MCF 10A (cell line): ENCODE data around the gene CYP1B1. TPM values are rescaled to one million over a fixed set of nuclear protein-coding genes. Genes with fewer than 3 reads are reported as not detected.

ENCODE experiments used
- BruUV-seq: library from RNA; stranded (reverse); fragments of 400-500 nt; replicated peaks from 2 replicates; lab custom pipeline; 2021; lab: Mats Ljungman, UMichigan
- CTCF ChIA-PET: fragments of 300-600 bp; sonication (Branson Sonifier 250); formaldehyde crosslinking; extraction: SDS; loops from one replicate; lab custom pipeline; 2021; ENCODE audit warnings: antibody characterized with exemption, inconsistent platforms; lab: Yijun Ruan, JAX
- POLR2A ChIA-PET: fragments of 300-600, 350-650 bp; sonication (Branson Sonifier 250); formaldehyde crosslinking; extraction: SDS; loops from one replicate; lab custom pipeline; 2020; ENCODE audit warnings: antibody characterized with exemption, inconsistent platforms; lab: Yijun Ruan, JAX
- DNase-seq: peaks from one replicate; pipeline ENCODE4 v3.0.0-alpha.2; 2018; ENCODE audit not compliant: unreplicated experiment
- H3K27ac Mint-ChIP-seq: one replicate; pipeline ENCODE4 v1.8.0; 2022; ENCODE audit warnings: mild to moderate bottlenecking, low read depth, mixed read lengths; ENCODE audit not compliant: unreplicated experiment
- H3K27me3 Mint-ChIP-seq: one replicate; pipeline ENCODE4 v1.8.0; 2022; ENCODE audit warnings: mixed read lengths; ENCODE audit not compliant: insufficient read depth, unreplicated experiment
- H3K36me3 Mint-ChIP-seq: one replicate; pipeline ENCODE4 v1.8.0; 2022; ENCODE audit warnings: mild to moderate bottlenecking, moderate library complexity, mixed read lengths; ENCODE audit not compliant: insufficient read depth, unreplicated experiment
- H3K4me1 Mint-ChIP-seq: one replicate; pipeline ENCODE4 v1.8.0; 2022; ENCODE audit warnings: mixed read lengths; ENCODE audit not compliant: insufficient read depth, unreplicated experiment
- H3K4me3 Mint-ChIP-seq: one replicate; pipeline ENCODE4 v1.8.0; 2022; ENCODE audit warnings: mild to moderate bottlenecking, moderate library complexity, mixed read lengths; ENCODE audit not compliant: unreplicated experiment
- H3K9me3 Mint-ChIP-seq: one replicate; pipeline ENCODE4 v1.8.0; 2022; ENCODE audit warnings: mixed read lengths; ENCODE audit not compliant: unreplicated experiment
- intact Hi-C: fragments of 100-400 bp; cut with micrococcal nuclease; formaldehyde crosslinking; loops from 2 replicates; pipeline ENCODE4 v1.14.1; 2022
- total RNA-seq: library from RNA; stranded (reverse); gene quantifications from 2 replicates; pipeline ENCODE4 v1.2.3, GENCODE V29; 2022
- TF ChIP-seq, protein P1 (sequence below): fragments of 200-600 bp; IDR thresholded peaks from one replicate; pipeline ENCODE4 v1.8.0; 2022; ENCODE audit warnings: antibody characterized with exemption, mild to moderate bottlenecking; ENCODE audit not compliant: unreplicated experiment

The CYP1B1 gene
- total RNA-seq, 1 experiment from 2014 or later, result 37.2 TPM

- CTCF ChIA-PET, result interaction anchor here (0.7 to 1.4 kb wide), 5 partner anchors 12 to 334 kb away, joined by 3 to 5 read pairs (median 3); no protein-coding TSS in a partner anchor
- Mint-ChIP-seq H3K27ac (peak overlapping the region; percentile 90), H3K4me3 (peak overlapping the region; percentile 50)
Measured at GRCh38 chr2:38109732-38110181, 33.8 kb upstream of the CYP1B1 start.

GRCh38 chr2:38108907-38109731 is 33.2 kb upstream of the CYP1B1 start:
- H3K27ac Mint-ChIP-seq, result peak overlapping the region; percentile 90
- peaks cover 26% of the 10 kb centered on the region for H3K4me1 Mint-ChIP-seq
- intact Hi-C loops, result no loop called here

More at GRCh38 chr2:38109732-38110181, 33.8 kb upstream of the CYP1B1 start:
- TF ChIP-seq, protein P1, sequence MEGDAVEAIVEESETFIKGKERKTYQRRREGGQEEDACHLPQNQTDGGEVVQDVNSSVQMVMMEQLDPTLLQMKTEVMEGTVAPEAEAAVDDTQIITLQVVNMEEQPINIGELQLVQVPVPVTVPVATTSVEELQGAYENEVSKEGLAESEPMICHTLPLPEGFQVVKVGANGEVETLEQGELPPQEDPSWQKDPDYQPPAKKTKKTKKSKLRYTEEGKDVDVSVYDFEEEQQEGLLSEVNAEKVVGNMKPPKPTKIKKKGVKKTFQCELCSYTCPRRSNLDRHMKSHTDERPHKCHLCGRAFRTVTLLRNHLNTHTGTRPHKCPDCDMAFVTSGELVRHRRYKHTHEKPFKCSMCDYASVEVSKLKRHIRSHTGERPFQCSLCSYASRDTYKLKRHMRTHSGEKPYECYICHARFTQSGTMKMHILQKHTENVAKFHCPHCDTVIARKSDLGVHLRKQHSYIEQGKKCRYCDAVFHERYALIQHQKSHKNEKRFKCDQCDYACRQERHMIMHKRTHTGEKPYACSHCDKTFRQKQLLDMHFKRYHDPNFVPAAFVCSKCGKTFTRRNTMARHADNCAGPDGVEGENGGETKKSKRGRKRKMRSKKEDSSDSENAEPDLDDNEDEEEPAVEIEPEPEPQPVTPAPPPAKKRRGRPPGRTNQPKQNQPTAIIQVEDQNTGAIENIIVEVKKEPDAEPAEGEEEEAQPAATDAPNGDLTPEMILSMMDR, result no peak
- POLR2A ChIA-PET, result interaction anchor here (0.5 to 5.3 kb wide), 12 partner anchors 10 to 427 kb away, joined by 3 to 86 read pairs (median 5); partner anchors contain the start of gene CYP1B1
- intact Hi-C loops, result no loop called here
- H3K4me1 Mint-ChIP-seq, result peaks cover 26% of the 10 kb centered on the region
- H3K9me3 Mint-ChIP-seq, result peaks cover 5% of the 10 kb centered on the region
- H3K27me3 Mint-ChIP-seq, result no peaks in the 10 kb centered on the region
- DNase-seq, result peak; percentile 58
- H3K36me3 Mint-ChIP-seq, result peaks cover 22% of the 10 kb centered on the region
- no TSS peak for BruUV-seq

DNA sequence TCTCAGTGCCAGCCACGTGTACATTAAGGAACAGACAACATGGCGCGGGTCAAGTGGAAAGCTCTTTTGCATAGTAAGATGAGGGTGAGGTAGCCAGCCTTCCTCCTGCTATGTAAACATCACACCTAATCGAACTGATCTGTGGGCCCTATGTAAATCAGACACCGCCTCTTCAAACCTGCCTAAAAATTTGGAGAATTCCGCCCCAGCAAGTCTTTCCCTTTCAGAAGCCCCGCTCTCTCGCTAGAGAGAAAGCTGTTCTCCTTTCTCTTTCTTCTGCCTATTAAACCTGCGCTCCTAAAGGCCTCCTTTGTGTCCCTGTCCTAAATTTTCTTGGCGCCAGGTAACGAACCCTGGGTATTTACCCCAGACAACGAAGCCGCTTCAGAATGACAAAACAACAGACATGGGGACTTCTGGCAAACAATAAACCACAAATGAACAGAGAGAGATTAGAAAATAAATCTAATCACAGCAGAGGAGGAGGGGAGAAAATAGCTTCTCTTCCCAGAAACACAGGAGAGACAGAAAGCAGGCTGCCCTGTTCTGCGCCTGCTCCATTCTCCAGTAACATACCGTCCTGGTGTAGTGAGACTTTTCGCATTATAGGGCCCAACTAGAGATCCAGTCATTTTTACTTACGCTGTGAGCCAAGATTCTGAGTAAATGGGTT is 31.9 kb upstream of the CYP1B1 start:
- no peak overlapping the region for H3K27ac Mint-ChIP-seq
- ChIA-PET POLR2A (interaction anchor here (0.6 to 5.3 kb wide), 4 partner anchors 13 to 712 kb away, joined by 3 to 86 read pairs (median 12); no protein-coding TSS in a partner anchor), CTCF (interaction anchor here (0.5 to 2.5 kb wide), 6 partner anchors 15 to 429 kb away, joined by 3 to 8 read pairs (median 3); no protein-coding TSS in a partner anchor)
- H3K36me3 Mint-ChIP-seq, result peaks cover 22% of the 10 kb centered on the region
- H3K9me3 Mint-ChIP-seq, result peaks cover 7% of the 10 kb centered on the region
- intact Hi-C loops, result no loop called here
- DNase-seq, result no peak
- BruUV-seq, result no TSS peak
- H3K4me3 Mint-ChIP-seq, result no peak overlapping the region
- H3K27me3 Mint-ChIP-seq, result no peaks in the 10 kb centered on the region
- TF ChIP-seq, protein P1, result no peak
- H3K4me1 Mint-ChIP-seq, result peaks cover 26% of the 10 kb centered on the region

More at GRCh38 chr2:38108907-38109731, 33.2 kb upstream of the CYP1B1 start:
- ChIA-PET CTCF (interaction anchor here (1.2 to 1.4 kb wide), 4 partner anchors 11 to 219 kb away, joined by 3 to 5 read pairs (median 4); no protein-coding TSS in a partner anchor), POLR2A (interaction anchor here (0.5 to 5.3 kb wide), 11 partner anchors 9 to 427 kb away, joined by 3 to 86 read pairs (median 5); partner anchors contain the start of gene CYP1B1)
- TF ChIP-seq, protein P1, result no peak
- DNase-seq, result no peak
- H3K36me3 Mint-ChIP-seq, result peaks cover 22% of the 10 kb centered on the region
- H3K4me3 Mint-ChIP-seq, result peak overlapping the region; percentile 50
- H3K27me3 Mint-ChIP-seq, result no peaks in the 10 kb centered on the region
- H3K9me3 Mint-ChIP-seq, result peaks cover 5% of the 10 kb centered on the region
- no TSS peak for BruUV-seq
